GM12874 (cell line): ENCODE results near the gene SLC6A13.

Experiments
- CTCF ChIP-seq: IDR thresholded peaks from 2 replicates; pipeline ENCODE4 v1.5.1; 2011; ENCODE audit warnings: low read depth, mild to moderate bottlenecking, control low read depth, low read length, moderate library complexity; ENCODE audit not compliant: insufficient read depth

SLC6A13 gene

GRCh38 chr12:206746-207440 is 55.7 kb downstream of the SLC6A13 start:
- no peak for TF ChIP-seq CTCF

GRCh38 chr12:205026-205425 is 57.6 kb downstream of the SLC6A13 start:
- no peak for TF ChIP-seq CTCF

- no peak for TF ChIP-seq CTCF
These were observed 58.4 kb downstream of the SLC6A13 start for GRCh38 chr12:204261-204678.

- TF ChIP-seq CTCF, result no peak
These were observed 59.0 kb downstream of the SLC6A13 start for GRCh38 chr12:203462-204260.

GRCh38 chr12:203074-203461 is 59.6 kb downstream of the SLC6A13 start:
- TF ChIP-seq CTCF, result no peak

- no peak for TF ChIP-seq CTCF
These were observed 60.4 kb downstream of the SLC6A13 start for GRCh38 chr12:202081-202731.

GRCh38 chr12:201361-201760 is 61.3 kb downstream of the SLC6A13 start:
- TF ChIP-seq CTCF, result no peak
